Thoracic aorta (tissue), 2 donors: Measurements from ENCODE around the gene PAM. TPM values are rescaled to one million over a fixed set of nuclear protein-coding genes. Genes with fewer than 3 reads are reported as not detected.

ENCODE experiments used
- ATAC-seq: fragments of 150-250 bp; one replicate; pipeline ENCODE4 v1.8.0; 2017; ENCODE audit warnings: low read depth; ENCODE audit not compliant: insufficient number of reproducible peaks, low FRiP score
- DNase-seq: peaks from one replicate; pipeline ENCODE4 v3.0.0-alpha.2; 2020; ENCODE audit warnings: low spot score
- H3K27ac ChIP-seq, 2 donors: fragments of 200-600 bp; sonication (generic); 1 replicate in 1 of 2; 2 replicates in 1 of 2; pipeline ENCODE4 v1.5.1; 2016; ENCODE audit warnings: mild to moderate bottlenecking in 2 of 2, moderate library complexity in 2 of 2
- H3K27me3 ChIP-seq: fragments of 200-600 bp; sonication (generic); replicated peaks from 2 replicates; pipeline ENCODE4 v1.6.0; 2016; ENCODE audit warnings: mild to moderate bottlenecking; ENCODE audit not compliant: insufficient read depth
- H3K36me3 ChIP-seq: fragments of 200-600 bp; sonication (generic); one replicate; pipeline ENCODE4 v1.5.1; 2016
- H3K4me1 ChIP-seq, 2 donors: fragments of 200-600 bp; sonication (generic); 1 replicate in 1 of 2; 2 replicates in 1 of 2; pipeline versions ENCODE4 v1.5.1 to v1.6.0; 2016; ENCODE audit warnings: low read depth in 2 of 2, mild to moderate bottlenecking in 1 of 2; ENCODE audit not compliant: control insufficient read depth in 1 of 2
- H3K4me3 ChIP-seq: fragments of 200-600 bp; sonication (generic); 2 replicates; pipeline ENCODE4 v1.5.1; 2016; ENCODE audit warnings: mild to moderate bottlenecking
- H3K9me3 ChIP-seq: fragments of 200-600 bp; sonication (generic); 2 replicates; pipeline ENCODE4 v1.5.1; 2016
- CTCF ChIP-seq: fragments of 200-600 bp; sonication (generic); IDR thresholded peaks from one replicate; pipeline ENCODE4 v1.5.1; 2019; ENCODE audit warnings: antibody characterized with exemption
- total RNA-seq, 2 donors: library from RNA; depleted of rRNA; stranded (reverse); fragments of >200 nt; gene quantifications; one replicate each; pipeline versions ENCODE4 v1.1.0 to v1.2.3, GENCODE V29; 2016

The PAM gene
- total RNA-seq, 2 donors from 2014 or later = 571 to 806 TPM

- no peaks in the 10 kb centered on the region for H3K9me3 ChIP-seq
- no peaks in the 10 kb centered on the region for H3K36me3 ChIP-seq
- no peaks in the 10 kb centered on the region for H3K4me1 ChIP-seq
- no peaks in the 10 kb centered on the region for H3K27me3 ChIP-seq
- TF ChIP-seq CTCF = no peak
- no peak overlapping the region for H3K27ac ChIP-seq
- DNase-seq (no peak), ATAC-seq (no peak)
- no peak overlapping the region for H3K4me3 ChIP-seq
Measured at GRCh38 chr5:103000089-103000488, 245.0 kb downstream of the PAM start.

GRCh38 chr5:103003872-103004271 is 248.8 kb downstream of the PAM start:
- H3K27me3 ChIP-seq = no peaks in the 10 kb centered on the region
- no peak for ATAC-seq
- H3K36me3 ChIP-seq = no peaks in the 10 kb centered on the region
- H3K27ac ChIP-seq = no peak overlapping the region
- no peak overlapping the region for H3K4me3 ChIP-seq
- no peaks in the 10 kb centered on the region for H3K9me3 ChIP-seq
- H3K4me1 ChIP-seq = peaks cover 0 to 11% of the 10 kb centered on the region in 2 donors
- no peak for TF ChIP-seq CTCF
- DNase-seq = no peak

GRCh38 chr5:103005276-103005675 is 250.2 kb downstream of the PAM start:
- no peak for TF ChIP-seq CTCF
- H3K36me3 ChIP-seq = no peaks in the 10 kb centered on the region
- DNase-seq (no peak), ATAC-seq (no peak)
- no peaks in the 10 kb centered on the region for H3K27me3 ChIP-seq
- no peaks in the 10 kb centered on the region for H3K9me3 ChIP-seq
- H3K4me3 ChIP-seq = no peak overlapping the region
- H3K4me1 ChIP-seq = peaks cover 3 to 15% of the 10 kb centered on the region in 2 donors
- H3K27ac ChIP-seq = no peak overlapping the region

GRCh38 chr5:103006921-103007320 is 251.8 kb downstream of the PAM start:
- no peaks in the 10 kb centered on the region for H3K36me3 ChIP-seq
- H3K27ac ChIP-seq = no peak overlapping the region
- peaks cover 3 to 17% of the 10 kb centered on the region in 2 donors for H3K4me1 ChIP-seq
- no peaks in the 10 kb centered on the region for H3K27me3 ChIP-seq
- ATAC-seq (no peak), DNase-seq (no peak)
- no peak overlapping the region for H3K4me3 ChIP-seq
- no peak for TF ChIP-seq CTCF
- H3K9me3 ChIP-seq = no peaks in the 10 kb centered on the region

- H3K4me1 ChIP-seq = peaks cover 3 to 27% of the 10 kb centered on the region in 2 donors
Measured at GRCh38 chr5:103010168-103010567, 255.1 kb downstream of the PAM start.

More at GRCh38 chr5:103010168-103010567, 255.1 kb downstream of the PAM start:
- Histone ChIP-seq H3K27me3 (no peaks in the 10 kb centered on the region), H3K4me3 (no peak overlapping the region), H3K27ac (no peak overlapping the region), H3K9me3 (peaks cover 3% of the 10 kb centered on the region), H3K36me3 (no peaks in the 10 kb centered on the region)
- no peak for ATAC-seq
- no peak for DNase-seq
- TF ChIP-seq CTCF = no peak
